AG09319 (cell line): Measurements from ENCODE around the gene KIF15.

ENCODE experiments used
- DNase-seq: peaks from one replicate; pipeline ENCODE4 v3.0.0-alpha.2; 2010; ENCODE audit warnings: low read depth; ENCODE audit errors: extremely low read depth
- TF ChIP-seq, protein P1 (sequence below): IDR thresholded peaks from 2 replicates; pipeline ENCODE4 v1.5.1; 2011; ENCODE audit warnings: low read depth, mild to moderate bottlenecking, inconsistent platforms, low read length, moderate library complexity

KIF15 gene

DNA sequence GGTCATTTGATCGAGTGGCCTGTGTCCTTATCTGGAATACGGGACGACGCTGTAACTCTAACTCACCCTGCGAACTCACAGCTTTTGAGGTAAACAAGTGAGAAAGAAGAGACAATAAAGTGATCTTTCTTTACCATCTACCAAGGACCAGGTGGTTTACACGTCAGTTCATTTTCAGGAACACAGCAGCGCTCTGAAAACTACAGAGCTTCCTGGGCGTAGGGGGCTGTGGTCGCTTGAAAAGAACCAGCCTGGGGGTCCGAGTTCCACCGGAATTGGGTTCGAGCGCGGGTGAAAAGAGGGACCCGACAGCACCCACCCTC lies 532 bp upstream of the KIF15 start:
- DNase-seq: no peak
- TF ChIP-seq, protein P1, sequence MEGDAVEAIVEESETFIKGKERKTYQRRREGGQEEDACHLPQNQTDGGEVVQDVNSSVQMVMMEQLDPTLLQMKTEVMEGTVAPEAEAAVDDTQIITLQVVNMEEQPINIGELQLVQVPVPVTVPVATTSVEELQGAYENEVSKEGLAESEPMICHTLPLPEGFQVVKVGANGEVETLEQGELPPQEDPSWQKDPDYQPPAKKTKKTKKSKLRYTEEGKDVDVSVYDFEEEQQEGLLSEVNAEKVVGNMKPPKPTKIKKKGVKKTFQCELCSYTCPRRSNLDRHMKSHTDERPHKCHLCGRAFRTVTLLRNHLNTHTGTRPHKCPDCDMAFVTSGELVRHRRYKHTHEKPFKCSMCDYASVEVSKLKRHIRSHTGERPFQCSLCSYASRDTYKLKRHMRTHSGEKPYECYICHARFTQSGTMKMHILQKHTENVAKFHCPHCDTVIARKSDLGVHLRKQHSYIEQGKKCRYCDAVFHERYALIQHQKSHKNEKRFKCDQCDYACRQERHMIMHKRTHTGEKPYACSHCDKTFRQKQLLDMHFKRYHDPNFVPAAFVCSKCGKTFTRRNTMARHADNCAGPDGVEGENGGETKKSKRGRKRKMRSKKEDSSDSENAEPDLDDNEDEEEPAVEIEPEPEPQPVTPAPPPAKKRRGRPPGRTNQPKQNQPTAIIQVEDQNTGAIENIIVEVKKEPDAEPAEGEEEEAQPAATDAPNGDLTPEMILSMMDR: no peak

DNA sequence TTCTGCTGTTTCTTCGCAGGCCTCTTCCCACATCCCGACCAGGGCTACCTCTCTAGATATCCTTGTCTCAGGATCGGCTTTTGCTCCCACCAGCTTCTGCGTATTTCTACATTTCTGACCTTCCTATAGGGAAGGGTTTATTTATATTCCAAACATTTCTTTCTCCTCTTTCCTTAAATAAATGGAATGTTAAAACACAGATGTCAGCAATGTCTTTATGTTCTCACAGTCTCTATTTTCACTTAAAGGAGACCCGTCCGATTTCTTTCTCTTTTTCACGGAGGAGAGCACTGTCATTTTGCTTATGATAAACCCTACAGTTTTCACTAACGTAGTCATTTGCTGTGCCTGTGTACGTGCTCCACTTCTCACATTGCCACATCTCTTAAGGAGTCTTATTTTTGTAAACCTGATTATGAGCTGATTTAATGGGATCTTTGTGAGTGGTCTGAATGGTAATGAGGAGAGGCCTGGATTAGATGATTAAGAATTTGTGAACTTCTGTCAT lies 630 bp downstream of the KIF15 start:
- DNase-seq: no peak

DNA sequence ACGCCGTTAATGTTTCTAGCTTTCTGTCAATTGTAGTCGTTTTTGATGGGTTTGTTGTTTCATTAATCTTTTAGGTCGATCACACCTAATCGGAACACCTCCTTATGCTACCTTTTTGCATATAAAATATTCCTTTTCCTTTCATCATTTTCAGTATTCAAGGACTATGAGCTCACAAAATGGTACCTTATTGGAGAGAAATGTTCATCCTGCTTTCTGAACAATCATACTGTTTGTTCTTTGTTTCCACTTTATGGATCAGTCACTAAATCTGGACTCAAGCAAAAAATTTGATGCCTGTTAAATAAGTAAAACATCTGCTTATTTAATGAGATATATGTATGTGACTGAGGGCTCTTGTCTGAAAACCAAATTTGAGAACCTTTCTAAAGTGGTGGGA lies 1.1 kb downstream of the KIF15 start:
- DNase-seq: no peak

More for the DNA sequence above, 630 bp downstream of the KIF15 start:
- TF ChIP-seq, protein P1: no peak

DNA sequence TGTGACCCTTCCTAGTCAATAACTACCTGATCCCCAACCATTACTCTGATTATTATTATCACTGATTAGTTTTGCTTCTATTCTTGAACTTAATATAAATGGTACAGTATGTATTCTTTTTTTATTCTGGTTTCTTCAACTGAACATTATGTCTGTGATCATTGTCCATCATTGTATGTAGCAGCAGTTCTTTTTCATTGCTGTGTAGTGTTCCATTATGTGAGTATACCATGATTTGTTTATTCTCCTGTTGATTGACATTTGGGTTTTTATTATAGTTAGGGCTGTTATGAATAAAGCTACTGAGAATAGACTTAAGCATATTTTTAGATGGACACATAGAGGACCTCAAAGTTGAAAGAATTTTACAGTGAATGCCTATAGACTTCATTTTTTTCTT lies 2.7 kb downstream of the KIF15 start:
- TF ChIP-seq, protein P1: no peak

More for the DNA sequence above, 1.1 kb downstream of the KIF15 start:
- TF ChIP-seq, protein P1: no peak

DNA sequence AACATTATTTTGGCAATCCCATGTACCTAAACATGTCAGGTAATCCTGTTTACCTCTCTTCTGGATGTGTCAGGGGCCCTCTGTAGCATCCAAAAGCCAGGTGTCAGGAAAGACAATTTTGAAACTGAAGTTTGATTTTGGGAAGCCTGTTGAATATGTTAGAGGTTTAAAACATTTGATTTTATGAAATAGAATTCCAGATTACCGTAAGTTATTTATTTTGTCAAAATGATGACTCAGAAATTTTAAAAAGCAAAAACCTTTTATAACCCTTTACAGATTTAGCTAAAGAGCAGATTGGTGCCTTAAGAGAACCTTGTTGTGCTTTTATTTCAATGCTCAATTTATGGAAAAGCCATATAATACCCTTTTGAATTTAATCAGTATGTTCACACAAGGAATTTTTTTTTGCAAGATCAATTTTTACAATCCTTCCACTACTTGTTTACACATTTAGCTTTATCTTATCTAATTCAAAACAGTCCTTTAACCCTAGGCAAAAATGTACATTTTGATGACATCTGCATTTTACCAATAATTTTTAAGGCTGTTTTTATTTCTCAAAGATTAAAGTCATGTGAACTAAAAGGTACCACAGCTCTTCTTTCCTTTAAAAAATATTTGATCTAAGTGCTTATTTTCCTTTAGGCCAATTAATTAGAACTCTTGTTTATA lies 10.0 kb downstream of the KIF15 start:
- DNase-seq: no peak
- TF ChIP-seq, protein P1: no peak

More for the DNA sequence above, 2.7 kb downstream of the KIF15 start:
- no peak for DNase-seq

DNA sequence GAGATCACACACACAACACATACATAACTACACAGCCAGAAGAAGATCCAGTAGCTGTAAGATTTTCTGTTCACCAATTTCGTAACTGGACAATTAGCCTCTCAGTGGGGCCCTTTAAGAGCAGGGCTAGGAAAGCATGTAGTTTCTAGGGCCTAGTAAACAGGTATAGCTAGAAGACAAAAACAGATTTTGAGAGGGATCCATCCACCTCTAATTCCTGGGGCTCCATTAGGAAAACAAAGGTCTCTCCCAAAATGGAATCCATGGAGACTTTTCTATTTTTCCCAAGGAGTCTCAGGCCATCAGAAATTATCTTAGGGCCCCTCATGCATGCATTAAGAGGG lies 10.5 kb downstream of the KIF15 start:
- no peak for DNase-seq
- TF ChIP-seq, protein P1: no peak

DNA sequence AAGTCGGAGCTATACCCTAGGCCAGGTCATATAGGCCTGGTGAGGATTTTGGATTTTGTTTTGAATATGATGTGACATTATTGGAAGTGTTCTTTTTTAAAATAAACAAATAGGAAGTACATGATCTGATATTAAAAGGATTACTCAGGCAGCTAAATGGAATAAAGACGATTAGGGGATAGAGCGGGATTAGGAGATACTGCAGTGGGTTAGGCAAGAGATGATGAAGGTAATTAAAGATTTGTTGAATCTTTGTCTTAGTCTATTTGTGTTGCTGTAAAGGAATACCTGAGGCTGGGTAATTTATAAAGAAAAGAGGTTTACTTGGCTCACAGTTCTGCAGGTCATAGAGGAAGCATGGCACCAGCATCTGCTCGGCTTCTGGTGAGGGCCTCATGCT lies 21.3 kb downstream of the KIF15 start:
- TF ChIP-seq, protein P1: no peak
- no peak for DNase-seq
